ENCODE results near the gene CSMD2.

Gene CSMD2

DNA sequence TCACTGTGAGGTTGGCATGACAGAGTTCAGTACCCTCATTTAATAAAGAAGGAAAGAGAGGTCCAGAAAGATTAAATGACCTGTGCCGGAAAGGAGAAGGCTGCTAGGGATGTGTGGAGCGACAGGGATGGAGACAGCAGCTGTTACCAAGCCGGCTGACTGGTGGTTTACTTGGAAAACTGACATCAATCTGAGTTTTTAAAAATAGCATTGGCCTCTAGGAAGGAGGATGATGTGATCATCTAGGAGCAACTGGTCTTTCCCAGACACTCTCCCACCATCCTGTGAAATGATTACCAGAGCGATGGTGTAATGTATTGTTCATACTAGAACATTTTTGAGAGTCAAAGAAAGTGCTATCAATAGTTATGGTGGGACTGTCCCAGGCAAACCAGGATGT is 538.2 kb downstream of the CSMD2 start:
- FAIRE-seq: no peak

DNA sequence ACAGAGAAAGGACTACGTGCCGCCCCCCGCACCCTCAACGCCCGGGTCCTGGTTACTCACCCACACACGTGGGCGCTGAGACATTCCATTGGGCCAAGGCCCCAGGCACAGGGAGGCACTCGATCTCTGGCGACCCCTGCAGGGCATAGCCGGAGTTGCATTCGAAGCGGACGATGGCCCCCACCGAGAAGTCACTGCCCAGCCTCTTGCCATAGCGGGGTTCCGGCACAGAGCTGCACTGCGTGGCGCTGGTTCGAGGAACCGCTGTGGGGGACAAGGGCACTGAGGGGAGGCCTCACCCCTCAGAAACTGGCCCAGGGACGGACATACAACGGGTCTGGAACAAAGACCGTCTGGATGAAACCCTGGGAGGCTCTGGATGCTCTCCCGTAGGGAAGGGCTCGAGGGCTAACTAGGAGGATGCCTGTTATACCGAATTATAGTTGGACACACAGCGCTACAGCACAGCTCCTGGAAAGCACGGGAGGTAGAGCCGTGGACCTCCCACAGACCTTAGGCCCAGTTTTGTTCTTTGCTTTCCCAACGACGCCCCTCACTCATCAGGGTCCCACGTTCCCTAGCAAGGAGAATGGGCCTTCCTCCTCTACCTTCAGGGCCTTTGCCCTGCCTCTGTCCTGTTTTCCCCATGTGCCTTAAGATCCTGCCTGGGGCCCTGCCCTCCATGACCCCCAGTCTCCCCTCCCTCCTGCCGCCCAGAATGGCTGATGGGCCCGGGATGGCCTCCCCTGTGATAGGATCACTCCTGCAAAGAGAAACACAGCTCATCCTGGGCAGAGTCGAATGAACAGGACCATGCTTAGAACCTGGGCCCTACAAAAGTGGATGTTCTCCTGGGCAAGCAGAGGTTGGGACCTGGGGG is 539.8 kb downstream of the CSMD2 start:
- no peak for FAIRE-seq

DNA sequence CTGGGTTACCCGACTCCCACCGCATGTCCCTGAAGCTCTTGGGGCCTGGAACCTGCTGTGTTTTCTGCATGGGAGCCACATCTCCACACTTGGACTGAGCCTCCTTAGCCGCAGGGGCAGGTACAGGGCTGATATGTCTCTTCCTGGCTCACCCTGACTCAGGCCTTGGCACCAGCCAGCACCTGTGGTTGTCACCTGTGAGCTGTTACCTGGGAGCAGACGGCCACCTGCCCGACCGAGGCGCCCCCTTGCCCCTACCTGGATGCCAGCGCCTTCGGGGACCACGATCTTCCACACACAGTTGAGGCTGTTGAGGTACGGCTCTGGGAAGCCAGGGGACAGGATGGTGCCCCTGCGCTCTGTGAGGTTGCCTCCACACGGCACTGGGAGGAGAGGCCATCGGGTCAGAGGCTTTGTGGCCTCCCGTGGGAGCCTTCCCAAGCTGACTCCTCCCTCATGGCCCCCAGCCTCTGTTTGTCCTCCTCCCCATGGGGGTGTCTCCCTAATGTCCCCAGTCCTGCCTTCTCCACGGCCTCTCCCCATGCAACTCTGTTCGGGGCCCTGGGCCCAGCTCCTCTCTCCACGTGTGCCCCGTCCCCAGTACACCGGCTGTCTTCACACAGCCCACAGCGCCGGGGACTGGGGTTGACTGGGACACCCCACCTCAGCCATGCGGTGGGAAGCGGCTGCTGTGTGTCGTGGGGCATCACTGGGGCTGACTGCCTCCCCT is 540.6 kb downstream of the CSMD2 start:
- FAIRE-seq: no peak

DNA sequence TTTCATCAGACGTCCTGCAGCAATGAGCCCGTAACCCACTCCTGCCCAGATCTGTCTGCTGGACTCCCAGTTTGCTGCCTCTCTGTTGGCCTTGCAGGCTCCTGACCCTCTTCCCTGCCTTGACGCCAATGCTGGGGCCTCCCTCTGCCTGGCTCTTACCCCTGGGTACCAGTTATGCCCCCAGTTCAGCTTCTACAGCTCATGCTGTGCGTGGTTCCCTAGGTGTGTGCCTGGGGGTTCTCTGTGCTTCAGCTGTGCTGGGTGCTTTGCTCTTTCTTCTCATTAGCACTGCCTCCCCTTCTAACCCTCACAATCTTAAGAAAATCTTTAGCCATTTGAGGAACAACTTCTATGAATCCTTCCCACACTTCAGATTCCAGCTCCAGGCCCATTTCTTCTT is 541.2 kb downstream of the CSMD2 start:
- no peak for FAIRE-seq

DNA sequence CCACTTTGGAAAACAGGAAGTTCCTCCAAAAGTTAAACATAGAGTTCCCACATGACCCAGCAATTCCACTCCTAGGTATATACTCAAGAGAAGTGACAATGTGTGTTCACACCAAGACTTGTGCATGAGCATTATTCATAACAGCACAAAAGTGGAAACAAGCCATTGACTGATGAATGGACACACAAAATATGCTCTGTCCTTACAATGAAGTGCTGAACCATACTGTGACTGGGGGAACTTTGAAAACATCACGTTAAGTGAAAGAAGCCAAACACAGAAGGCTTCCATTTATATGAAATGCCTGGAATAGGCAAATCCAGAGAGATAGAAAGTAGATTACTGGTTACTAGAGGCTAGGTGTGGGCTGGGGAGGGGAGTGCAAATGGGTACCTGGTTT is 542.3 kb downstream of the CSMD2 start:
- no peak for FAIRE-seq

DNA sequence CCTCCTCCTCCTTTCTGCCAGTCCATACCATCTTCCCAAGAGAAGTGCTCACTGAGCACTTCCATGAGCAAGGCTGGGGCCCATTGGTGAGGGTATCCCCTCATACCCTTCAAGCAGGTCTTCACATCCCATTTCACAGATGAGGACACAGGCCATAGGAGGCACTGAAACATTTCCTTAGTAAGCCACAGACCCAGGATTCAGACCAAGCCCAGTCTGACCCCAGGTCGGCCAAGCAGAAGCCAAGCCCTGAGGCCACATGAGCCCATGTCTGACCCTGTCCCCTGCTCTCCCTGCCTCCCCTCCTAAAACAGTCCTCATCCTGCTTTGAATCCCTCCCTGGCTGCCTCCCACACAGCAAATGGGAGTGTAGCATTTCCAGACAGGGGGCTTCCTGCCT is 546.4 kb downstream of the CSMD2 start:
- no peak for FAIRE-seq

DNA sequence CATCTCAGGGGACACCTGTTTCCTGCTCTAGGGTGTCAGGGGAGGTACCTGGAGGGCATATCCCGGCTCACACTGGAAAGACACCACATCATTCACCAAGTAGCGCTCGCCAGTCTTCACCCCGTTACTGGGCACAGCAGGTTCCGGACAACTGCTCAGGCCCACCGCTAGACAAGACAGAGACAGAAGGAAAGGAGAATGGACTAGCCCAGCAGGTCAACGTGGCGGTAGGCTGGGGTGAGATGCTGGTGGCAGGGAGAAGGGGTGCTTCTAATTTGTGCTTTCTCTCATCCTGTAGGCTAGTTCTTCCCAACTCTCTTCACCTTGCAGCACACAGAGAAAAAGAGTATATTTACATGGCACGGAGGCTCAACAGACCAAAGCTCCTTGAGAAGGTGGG is 547.6 kb downstream of the CSMD2 start:
- no peak for FAIRE-seq

DNA sequence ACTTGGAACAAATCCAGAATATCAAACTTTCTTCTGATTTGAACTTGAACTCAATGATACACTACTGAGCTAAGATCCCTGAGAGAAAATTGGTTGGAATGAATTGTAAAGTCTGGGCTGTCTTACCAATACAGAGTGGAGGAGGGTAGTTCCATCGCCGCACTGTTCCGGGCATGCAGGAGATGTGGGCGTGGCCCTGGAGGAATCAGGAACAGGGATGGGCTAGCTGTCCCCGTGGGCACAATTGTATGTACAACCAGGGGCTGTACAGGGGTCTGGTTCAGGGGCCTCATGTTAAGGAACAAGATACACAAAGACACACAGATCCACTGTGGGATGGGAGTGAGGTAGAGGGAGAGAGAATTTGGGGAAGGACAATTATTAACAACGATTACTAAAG is 548.2 kb downstream of the CSMD2 start:
- no peak for FAIRE-seq

DNA sequence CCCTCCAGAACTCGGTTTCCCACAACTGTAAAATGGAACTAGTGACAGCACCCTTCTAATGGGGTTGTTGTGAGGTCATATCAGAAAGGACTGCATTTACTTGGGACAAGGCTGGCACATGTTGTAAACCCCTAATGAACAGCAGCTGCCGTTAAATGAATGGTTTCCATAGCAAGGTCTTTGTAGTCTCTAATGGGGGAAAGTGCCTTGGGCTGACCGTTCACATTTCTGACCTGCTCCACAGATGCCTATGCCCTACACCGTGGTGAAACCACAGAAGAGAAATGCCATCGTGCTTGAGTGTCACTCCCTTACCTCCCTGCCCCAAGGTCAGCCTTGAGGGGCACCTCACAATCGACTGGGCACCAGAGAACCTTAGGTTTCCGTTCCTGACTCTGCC is 549.5 kb downstream of the CSMD2 start:
- FAIRE-seq: no peak

DNA sequence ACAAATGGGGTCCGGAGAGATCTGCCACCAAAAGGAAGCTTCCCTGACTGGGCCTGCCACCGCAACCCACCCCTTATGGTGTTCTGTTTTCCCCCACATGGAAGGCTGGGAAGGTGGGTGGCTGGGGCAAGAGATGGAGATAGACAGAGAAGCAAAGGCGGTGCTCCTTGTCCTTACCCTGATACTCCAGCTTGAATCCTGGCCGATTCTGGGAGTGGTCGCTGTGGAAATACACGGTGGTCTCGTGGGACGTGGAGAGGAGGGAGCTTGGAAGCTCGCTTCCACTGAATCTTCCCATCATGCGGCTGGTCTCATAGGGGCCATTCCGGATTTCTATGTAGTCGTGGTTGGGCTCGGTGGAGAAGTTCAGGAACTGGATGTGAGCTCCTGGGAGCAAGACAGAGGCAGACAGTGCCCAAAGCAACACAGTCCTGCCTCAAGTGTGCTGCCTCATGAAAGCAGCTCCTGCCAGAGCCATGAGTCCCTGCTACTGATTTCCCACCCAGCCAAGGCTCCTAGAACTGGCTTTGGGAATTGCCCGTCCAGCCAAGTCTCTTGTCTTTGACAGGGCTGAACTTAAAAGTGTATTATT is 554.1 kb downstream of the CSMD2 start:
- FAIRE-seq: no peak

DNA sequence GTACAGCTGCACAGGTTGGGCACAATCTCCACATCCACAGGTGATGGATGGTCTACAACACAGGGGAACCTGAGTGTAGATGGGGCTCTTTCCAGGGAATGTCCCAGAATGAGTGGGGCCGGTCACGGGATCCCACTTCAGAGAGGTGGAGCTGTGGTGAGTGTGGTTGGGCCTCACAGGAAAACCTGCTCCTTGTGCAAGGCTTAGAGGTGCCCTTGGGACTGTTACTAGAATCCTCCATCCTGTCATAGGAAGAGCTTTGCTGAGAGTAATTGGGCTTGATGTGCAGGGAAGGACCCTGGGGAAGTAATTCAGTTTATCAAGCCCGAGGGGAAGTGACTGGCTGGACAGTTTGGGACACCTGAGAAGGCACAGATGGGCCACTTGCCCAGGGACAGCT is 554.6 kb downstream of the CSMD2 start:
- FAIRE-seq: no peak

DNA sequence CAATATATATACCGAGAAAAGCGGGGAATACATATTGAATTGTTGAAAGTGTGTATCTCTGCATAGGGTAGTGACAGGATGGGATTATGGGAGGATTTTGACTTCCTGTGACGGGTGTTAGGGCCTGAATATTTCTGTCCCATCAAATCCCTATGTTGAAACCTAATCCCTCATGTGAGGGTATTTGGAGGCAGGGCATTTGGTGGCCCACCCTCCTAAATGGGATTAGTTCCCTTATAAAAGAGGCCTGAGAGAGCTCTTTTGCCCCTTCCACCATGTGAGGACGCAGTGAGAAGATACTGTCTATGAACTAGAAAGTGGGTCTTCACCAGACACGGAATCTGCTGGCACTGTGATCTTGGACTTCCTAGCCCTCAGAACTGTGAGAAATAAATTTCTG is 555.3 kb downstream of the CSMD2 start:
- no peak for FAIRE-seq

DNA sequence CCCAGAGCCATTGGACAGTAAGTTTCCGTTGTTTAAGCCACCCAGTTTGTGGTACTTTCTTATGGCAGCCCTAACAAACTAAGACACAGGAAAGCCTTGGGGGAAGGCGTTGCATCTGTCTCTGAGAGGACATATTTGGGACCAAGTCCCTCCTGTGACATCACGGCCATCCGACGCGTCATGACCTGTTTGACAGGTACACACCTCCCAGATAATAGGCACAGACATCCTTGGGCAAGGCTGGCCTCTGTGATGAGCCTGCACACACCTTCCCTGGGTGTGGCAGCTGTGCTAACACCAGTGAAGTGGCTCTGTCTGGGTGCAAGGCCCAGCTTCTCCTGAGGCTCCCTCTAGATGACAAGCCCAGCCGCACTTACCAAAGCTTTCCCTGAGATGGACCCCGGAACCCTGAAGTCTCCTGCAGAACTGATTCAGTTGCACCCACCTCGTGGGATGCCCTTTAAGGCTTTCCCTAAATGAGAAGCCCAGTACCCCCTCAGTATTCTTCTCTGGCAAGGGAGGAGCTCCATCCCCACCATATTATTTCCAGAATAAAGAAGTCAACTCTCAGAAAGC is 556.1 kb downstream of the CSMD2 start:
- no peak for FAIRE-seq

DNA sequence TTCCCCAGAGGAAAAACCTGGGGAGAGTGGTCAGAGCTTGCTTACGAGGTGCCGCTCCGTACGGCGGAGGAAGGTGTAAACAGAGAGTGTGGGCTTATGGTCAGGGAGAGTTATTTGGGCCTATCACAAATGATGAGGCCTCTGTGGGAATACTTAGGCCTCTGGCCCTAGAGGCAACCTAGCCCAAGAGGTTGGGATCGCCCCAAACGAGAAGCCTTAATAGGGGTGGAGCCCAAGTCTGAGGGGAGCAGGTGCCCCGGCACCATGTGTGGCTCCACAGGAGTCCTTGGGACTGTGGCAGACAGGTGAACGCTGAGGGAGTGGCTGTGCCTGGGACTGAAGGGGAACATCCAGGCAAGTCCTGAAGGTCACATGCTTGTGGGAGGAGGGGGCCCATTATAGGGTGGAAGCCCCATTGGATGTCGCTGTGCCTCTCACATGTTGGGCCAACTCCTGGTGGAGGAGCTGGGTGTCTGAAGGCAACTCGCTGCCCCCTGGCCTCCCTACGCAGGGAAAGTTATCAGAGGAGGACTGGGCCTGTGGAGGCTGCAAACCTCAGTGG is 557.5 kb downstream of the CSMD2 start:
- FAIRE-seq: no peak

DNA sequence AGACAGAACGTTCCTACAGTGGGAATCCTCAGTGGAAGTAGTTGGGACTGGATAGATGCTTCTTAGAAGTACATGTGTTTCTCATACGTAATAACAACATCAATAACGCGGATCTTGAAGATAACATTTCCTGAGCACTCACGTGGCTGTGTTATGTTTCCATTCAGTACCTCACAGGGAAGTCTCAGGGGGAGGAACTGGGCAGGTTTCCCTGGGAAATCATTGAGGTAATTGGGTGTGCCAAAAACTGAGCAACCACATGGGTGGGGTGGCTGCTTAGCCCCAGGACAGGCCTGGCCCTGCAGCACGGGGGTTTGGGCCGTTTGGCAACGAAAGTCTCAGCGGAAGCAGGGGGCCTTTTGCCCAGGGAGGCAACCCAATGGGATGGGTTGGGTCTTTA is 558.8 kb downstream of the CSMD2 start:
- FAIRE-seq: no peak

DNA sequence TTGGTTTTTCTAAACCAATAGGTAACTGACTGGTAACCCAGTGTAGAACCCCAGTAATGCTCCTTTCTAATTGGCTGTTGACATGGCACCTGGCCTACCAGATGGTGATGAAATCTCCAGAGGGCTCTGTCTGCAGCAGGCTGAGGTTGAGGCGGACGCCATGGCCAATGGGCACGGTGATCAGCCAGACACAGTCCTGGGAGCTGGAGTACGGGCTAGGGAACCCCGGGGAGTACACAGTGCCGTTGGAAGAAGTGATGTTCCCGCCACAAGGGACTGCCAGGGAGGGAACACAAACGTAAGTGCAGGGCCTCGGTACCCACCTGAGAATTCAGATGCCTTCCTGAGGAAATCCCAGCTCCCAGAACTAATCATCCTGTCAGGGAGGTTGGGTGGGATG is 562.8 kb downstream of the CSMD2 start:
- no peak for FAIRE-seq

DNA sequence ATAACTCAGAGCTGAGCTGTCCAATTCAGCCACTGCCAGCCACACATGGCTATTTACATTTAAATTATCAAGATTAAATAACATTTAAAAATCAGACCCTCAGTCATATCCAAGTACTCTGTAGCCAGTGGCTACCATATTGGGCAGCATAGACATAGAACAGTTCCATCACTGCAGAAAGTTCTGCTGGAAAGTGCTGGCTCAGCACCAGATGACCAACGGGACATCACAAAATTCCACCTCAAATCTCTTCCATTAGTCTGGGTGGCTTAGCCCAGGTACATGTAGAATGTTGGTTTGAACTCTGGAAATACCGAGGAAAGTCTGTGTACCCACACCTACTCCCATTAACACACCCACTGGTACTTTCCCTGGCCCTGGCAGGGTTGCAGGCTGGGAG is 563.3 kb downstream of the CSMD2 start:
- FAIRE-seq: no peak

DNA sequence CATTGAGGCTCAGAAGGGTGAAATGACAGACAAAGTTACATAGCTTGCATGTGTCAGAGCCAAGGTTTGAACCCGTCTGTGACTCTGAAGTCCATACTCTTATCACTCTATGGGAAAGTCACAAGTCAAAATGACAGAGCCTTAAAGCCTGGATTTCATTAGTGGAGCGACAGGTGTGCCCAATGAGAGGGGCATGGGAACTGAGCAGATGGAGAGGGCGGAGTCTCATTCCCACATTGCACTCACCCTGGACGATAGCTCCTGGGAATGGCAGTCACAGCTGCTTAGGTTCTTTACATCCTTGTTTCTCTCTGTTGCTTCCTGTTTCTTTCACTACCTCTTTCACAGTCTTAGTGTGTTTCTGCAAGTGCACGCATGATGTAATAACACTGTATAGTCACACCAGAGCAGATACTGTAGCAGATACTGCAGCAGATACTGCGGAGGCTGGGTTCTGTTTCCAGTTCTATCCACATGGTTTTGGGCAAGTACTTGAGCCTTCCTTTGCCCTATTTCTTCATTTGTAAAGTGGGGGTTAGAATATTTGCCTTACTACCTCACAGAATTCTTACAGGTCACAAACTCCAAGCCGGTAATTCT is 565.4 kb downstream of the CSMD2 start:
- no peak for FAIRE-seq

DNA sequence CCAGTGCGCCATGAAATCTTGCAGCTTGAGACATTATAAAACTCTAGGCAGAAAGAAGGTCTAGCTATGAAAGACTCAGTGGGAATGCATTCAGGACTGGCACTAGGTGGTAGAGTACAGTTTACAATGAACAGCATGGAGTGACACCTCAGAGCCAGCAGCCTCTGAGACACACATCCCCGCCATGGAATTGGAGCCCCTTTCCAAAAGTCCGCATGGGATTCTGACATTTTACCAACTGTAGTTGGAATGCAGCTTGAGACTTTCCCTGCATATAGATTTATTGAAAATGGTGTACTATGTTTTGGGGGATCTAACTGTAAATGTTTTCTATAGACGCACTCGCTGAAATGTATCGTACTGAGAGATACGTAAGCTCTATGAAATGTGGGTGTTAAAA is 576.3 kb downstream of the CSMD2 start:
- no peak for FAIRE-seq

DNA sequence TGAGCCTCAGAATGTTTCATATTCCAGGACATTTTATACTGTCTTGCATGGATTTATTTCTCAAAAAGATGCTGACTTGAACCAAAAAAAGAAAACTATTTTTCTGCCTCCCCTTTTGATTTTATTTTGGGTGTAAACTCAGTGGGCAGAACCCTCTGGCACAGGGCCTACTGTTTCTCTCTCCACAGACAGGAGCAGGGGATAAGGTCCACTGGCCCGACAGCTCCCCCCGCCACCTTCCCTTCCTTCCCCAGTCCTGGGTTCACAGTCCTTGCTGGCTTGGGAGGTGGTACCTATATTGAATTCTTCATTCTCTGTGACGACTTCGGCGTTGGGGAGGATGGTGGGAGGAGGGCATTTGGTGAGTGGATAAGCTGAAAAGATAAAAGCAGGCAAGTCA is 578.2 kb downstream of the CSMD2 start:
- no peak for FAIRE-seq

DNA sequence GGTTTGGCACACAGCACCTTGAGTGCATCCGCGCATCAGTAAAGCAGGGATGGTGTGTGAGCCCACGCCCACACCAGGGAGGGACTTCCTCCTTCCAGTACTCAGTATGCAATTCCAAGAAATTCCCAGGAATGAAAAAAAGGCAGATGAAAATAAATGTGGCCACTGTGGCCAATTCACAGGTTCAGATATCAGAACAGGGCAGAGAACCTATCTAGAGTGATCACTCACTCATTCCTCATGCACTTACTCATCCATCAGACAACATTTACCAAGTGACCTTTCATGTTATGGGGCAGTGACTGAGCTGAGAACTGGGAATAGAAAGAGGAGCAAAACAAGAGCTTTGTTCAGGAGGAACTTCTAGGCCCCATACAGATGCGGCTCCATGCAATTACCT is 578.9 kb downstream of the CSMD2 start:
- FAIRE-seq: no peak

DNA sequence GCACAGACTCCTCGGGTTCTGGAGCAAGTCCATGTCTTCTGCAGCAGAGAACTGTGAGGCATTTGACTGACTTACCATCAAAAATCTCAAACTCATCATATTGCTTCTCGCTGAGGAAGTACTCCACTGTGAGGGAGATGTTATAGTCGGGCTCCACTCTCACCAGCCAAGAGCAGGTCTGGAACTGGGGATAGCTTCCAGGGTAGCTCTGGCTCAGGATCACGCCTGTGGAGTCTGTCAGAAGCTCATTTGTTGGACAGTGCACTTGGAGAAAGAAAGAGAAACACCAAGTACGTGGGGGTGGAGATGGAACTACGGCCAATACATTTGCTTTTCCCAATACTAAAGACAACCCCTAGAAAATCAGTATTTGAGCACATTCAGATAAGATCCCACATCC is 581.5 kb downstream of the CSMD2 start:
- FAIRE-seq: no peak
